ENCODE results near the gene SUPV3L1.

SUPV3L1 gene

DNA sequence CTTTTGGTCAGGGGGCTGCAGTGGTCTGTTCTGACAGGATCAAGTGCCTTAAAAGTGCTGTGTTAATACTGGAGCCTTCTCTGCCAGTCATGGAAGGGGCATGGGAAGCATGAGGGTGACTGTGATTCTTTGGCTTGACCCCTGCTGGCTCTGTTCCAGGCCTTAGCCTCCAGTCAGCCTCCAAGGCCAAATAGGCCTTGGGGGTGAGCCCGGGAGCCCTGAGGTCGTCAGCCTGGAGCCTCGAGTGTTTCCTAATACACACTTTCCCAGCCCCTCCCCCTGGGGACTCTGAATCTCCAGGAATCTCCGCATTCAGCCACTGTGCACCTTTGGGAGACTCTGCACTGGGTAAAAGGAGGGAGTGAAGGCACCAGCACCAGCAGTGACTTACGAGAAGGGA is 50.1 kb downstream of the SUPV3L1 start:
- TF ChIP-seq, protein P1, sequence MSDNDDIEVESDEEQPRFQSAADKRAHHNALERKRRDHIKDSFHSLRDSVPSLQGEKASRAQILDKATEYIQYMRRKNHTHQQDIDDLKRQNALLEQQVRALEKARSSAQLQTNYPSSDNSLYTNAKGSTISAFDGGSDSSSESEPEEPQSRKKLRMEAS (IDR thresholded peaks at IDR 0.05): no peak
- TF ChIP-seq, protein P2, sequence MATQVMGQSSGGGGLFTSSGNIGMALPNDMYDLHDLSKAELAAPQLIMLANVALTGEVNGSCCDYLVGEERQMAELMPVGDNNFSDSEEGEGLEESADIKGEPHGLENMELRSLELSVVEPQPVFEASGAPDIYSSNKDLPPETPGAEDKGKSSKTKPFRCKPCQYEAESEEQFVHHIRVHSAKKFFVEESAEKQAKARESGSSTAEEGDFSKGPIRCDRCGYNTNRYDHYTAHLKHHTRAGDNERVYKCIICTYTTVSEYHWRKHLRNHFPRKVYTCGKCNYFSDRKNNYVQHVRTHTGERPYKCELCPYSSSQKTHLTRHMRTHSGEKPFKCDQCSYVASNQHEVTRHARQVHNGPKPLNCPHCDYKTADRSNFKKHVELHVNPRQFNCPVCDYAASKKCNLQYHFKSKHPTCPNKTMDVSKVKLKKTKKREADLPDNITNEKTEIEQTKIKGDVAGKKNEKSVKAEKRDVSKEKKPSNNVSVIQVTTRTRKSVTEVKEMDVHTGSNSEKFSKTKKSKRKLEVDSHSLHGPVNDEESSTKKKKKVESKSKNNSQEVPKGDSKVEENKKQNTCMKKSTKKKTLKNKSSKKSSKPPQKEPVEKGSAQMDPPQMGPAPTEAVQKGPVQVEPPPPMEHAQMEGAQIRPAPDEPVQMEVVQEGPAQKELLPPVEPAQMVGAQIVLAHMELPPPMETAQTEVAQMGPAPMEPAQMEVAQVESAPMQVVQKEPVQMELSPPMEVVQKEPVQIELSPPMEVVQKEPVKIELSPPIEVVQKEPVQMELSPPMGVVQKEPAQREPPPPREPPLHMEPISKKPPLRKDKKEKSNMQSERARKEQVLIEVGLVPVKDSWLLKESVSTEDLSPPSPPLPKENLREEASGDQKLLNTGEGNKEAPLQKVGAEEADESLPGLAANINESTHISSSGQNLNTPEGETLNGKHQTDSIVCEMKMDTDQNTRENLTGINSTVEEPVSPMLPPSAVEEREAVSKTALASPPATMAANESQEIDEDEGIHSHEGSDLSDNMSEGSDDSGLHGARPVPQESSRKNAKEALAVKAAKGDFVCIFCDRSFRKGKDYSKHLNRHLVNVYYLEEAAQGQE (IDR thresholded peaks at IDR 0.05; ENCODE audit: low read depth): no peak
- no peak for TF ChIP-seq NFIC (IDR thresholded peaks at IDR 0.05)
- TF ChIP-seq, protein P3, sequence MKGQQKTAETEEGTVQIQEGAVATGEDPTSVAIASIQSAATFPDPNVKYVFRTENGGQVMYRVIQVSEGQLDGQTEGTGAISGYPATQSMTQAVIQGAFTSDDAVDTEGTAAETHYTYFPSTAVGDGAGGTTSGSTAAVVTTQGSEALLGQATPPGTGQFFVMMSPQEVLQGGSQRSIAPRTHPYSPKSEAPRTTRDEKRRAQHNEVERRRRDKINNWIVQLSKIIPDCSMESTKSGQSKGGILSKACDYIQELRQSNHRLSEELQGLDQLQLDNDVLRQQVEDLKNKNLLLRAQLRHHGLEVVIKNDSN (IDR thresholded peaks at IDR 0.05): no peak
- no peak for TF ChIP-seq TAF1 (IDR thresholded peaks at IDR 0.05; ENCODE audit: low read depth)
- no peak for TF ChIP-seq FOXM1 (IDR thresholded peaks at IDR 0.05; ENCODE audit: borderline replicate concordance, low read depth)
- no peak for TF ChIP-seq YY1 (IDR thresholded peaks at IDR 0.05; ENCODE audit: low read depth)
- TF ChIP-seq CREB1 (IDR thresholded peaks at IDR 0.05; ENCODE audit: low read depth): no peak
- no peak for TF ChIP-seq TCF12 (IDR thresholded peaks at IDR 0.05; ENCODE audit: low read depth)
- TF ChIP-seq TEAD4 (IDR thresholded peaks at IDR 0.05): no peak
- TF ChIP-seq EGR1 (IDR thresholded peaks at IDR 0.05): no peak
- TF ChIP-seq EP300 (IDR thresholded peaks at IDR 0.05; ENCODE audit: borderline replicate concordance): no peak
- TF ChIP-seq CEBPB (IDR thresholded peaks at IDR 0.05): no peak
- TF ChIP-seq ZBTB7A (IDR thresholded peaks at IDR 0.05; ENCODE audit: low read depth): no peak
- TF ChIP-seq RAD21 (IDR thresholded peaks at IDR 0.05; ENCODE audit: low read depth): no peak

DNA sequence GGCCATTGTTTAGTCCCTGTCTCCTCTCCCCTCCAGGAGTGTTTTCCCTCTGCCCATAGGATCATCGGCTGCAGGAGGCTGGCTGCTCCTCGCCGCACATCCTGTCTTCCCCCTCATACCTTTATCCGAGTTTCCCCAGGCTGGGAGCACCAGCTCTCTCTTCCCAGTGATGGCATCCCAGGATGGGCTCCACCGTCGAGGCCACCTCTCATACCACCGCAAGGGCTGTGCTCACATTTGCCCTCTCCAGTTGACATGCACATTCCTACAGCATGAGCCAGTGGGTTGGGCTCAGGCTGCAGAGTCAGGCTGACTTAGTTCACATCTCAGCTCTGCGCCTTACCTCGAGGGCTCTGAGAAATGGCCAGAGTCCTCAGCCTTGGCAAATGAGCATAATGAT is 52.2 kb downstream of the SUPV3L1 start:
- TF ChIP-seq NFIC (IDR thresholded peaks at IDR 0.05) (no peak), TAF1 (IDR thresholded peaks at IDR 0.05; ENCODE audit: low read depth) (no peak), TEAD4 (IDR thresholded peaks at IDR 0.05) (peak; percentile 44)
- TF ChIP-seq, protein P1 (IDR thresholded peaks at IDR 0.05): 0 out of 2 replicates have a peak, but pooled peaks have one; percentile 44

DNA sequence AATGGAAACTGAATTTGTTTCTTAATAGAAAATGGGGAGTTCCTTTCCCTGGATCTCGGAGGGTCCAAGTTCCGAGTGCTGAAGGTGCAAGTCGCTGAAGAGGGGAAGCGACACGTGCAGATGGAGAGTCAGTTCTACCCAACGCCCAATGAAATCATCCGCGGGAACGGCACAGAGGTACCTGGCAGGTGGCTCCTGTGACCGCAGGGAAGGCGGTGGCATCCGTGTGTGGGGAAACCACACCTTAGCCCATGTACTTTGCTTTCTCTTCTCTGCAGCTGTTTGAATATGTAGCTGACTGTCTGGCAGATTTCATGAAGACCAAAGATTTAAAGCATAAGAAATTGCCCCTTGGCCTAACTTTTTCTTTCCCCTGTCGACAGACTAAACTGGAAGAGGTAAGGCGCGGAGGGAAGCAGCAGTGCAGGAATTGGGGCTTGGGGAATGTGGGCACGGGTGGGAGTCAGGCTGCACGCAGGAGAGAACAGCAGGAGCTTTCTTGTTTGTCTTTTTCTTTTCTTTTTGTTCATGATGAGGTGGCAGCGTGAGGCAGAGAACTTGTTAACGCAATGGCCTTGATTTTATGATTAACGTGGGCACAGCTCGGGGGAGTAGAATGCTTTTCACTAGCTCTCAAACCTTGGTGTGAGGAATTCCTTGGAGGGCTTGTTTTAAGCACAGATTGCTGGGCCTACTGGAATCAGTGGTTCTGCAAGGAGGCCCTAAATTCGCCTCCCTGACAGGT is 52.9 kb downstream of the SUPV3L1 start:
- no peak for TF ChIP-seq YY1 (IDR thresholded peaks at IDR 0.05; ENCODE audit: low read depth)
- no peak for TF ChIP-seq RAD21 (IDR thresholded peaks at IDR 0.05; ENCODE audit: low read depth)
- TF ChIP-seq, protein P2 (IDR thresholded peaks at IDR 0.05; ENCODE audit: low read depth): no peak
- TF ChIP-seq TAF1 (IDR thresholded peaks at IDR 0.05; ENCODE audit: low read depth): no peak
- no peak for TF ChIP-seq EP300 (IDR thresholded peaks at IDR 0.05; ENCODE audit: borderline replicate concordance)
- no peak for TF ChIP-seq FOXM1 (IDR thresholded peaks at IDR 0.05; ENCODE audit: borderline replicate concordance, low read depth)
- TF ChIP-seq CEBPB (IDR thresholded peaks at IDR 0.05): no peak
- no peak for TF ChIP-seq ZBTB7A (IDR thresholded peaks at IDR 0.05; ENCODE audit: low read depth)
- TF ChIP-seq, protein P1 (IDR thresholded peaks at IDR 0.05): no peak
- no peak for TF ChIP-seq NFIC (IDR thresholded peaks at IDR 0.05)
- no peak for TF ChIP-seq TEAD4 (IDR thresholded peaks at IDR 0.05)
- TF ChIP-seq, protein P3 (IDR thresholded peaks at IDR 0.05): no peak
- no peak for TF ChIP-seq CREB1 (IDR thresholded peaks at IDR 0.05; ENCODE audit: low read depth)
- no peak for TF ChIP-seq TCF12 (IDR thresholded peaks at IDR 0.05; ENCODE audit: low read depth)
- no peak for TF ChIP-seq EGR1 (IDR thresholded peaks at IDR 0.05)

DNA sequence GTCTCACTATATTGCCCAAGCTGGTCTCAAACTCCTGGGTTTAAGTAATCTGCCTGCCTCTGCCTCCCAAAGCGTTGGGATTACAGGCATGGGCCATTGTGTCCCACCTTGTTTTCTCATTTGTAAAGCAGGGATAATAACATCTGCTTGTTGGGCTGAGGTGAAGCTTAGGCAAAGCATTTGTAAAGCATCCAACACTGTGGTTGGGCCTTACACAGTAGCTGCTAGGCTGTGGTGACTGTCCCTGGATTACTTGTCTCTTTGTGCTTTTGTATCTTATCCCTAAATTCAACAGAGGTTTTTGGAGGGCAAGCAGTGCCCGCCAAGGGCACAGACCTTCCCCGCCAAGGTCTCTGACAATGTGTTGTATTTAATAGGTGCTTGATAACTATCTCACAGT is 54.4 kb downstream of the SUPV3L1 start:
- TF ChIP-seq CEBPB (IDR thresholded peaks at IDR 0.05) (no peak), TEAD4 (IDR thresholded peaks at IDR 0.05) (no peak), TCF12 (IDR thresholded peaks at IDR 0.05; ENCODE audit: low read depth) (no peak), NFIC (IDR thresholded peaks at IDR 0.05) (no peak), EP300 (IDR thresholded peaks at IDR 0.05; ENCODE audit: borderline replicate concordance) (no peak), YY1 (IDR thresholded peaks at IDR 0.05; ENCODE audit: low read depth) (no peak), FOXM1 (IDR thresholded peaks at IDR 0.05; ENCODE audit: borderline replicate concordance, low read depth) (no peak), TAF1 (IDR thresholded peaks at IDR 0.05; ENCODE audit: low read depth) (no peak), RAD21 (IDR thresholded peaks at IDR 0.05; ENCODE audit: low read depth) (no peak), EGR1 (IDR thresholded peaks at IDR 0.05) (no peak), CREB1 (IDR thresholded peaks at IDR 0.05; ENCODE audit: low read depth) (no peak), ZBTB7A (IDR thresholded peaks at IDR 0.05; ENCODE audit: low read depth) (no peak)
- TF ChIP-seq, protein P3 (IDR thresholded peaks at IDR 0.05): no peak
- TF ChIP-seq, protein P1 (IDR thresholded peaks at IDR 0.05): no peak
- TF ChIP-seq, protein P2 (IDR thresholded peaks at IDR 0.05; ENCODE audit: low read depth): no peak

All from Ishikawa (cell line).